ENCODE results near the gene SLC35D3. TPM values are rescaled to one million over a fixed set of nuclear protein-coding genes. Genes with fewer than 3 reads are reported as not detected.
"Not testable (repeated sequence)": the region's sequence is repeated elsewhere in the genome, so short reads cannot be mapped to it uniquely, and the experiment has no call there.

Gene SLC35D3
- polyA plus RNA-seq (2012; ENCODE audit: insufficient read depth, insufficient read length) = not detected

- DNase-seq (ENCODE audit: low read depth, low spot score) = no peak
- H3K4me3 ChIP-seq (ENCODE audit: low read length) = no peak within 1 kb of the TSS
These were observed at the start of gene SLC35D3 for GRCh38 chr6:136921936-136922684. SLC35D3 (plus strand) TSS chr6:136922301; CDS start chr6:136922429, 128 bp downstream.

- H3K4me3 ChIP-seq (ENCODE audit: low read length) = no peak overlapping the region
- no peak for DNase-seq (ENCODE audit: low read depth, low spot score)
These were observed 48.4 kb upstream of the SLC35D3 start for GRCh38 chr6:136873748-136874147.

- not testable (repeated sequence) for DNase-seq (ENCODE audit: low read depth, low spot score); H3K4me3 ChIP-seq (ENCODE audit: low read length)
These were observed 45.6 kb upstream of the SLC35D3 start for GRCh38 chr6:136876469-136876868.

GRCh38 chr6:136880748-136881460 lies 41.2 kb upstream of the SLC35D3 start:
- DNase-seq (ENCODE audit: low read depth, low spot score) = no peak
- no peak overlapping the region for H3K4me3 ChIP-seq (ENCODE audit: low read length)

- DNase-seq (ENCODE audit: low read depth, low spot score) = no peak
- no peak overlapping the region for H3K4me3 ChIP-seq (ENCODE audit: low read length)
These were observed 36.0 kb upstream of the SLC35D3 start for GRCh38 chr6:136886091-136886490.

- DNase-seq (ENCODE audit: low read depth, low spot score) = no peak
These were observed 34.1 kb upstream of the SLC35D3 start for GRCh38 chr6:136887953-136888352.

GRCh38 chr6:136889271-136890193 lies 32.6 kb upstream of the SLC35D3 start:
- H3K4me3 ChIP-seq (ENCODE audit: low read length) = no peak overlapping the region
- no peak for DNase-seq (ENCODE audit: low read depth, low spot score)

More at GRCh38 chr6:136887953-136888352, 34.1 kb upstream of the SLC35D3 start:
- H3K4me3 ChIP-seq (ENCODE audit: low read length) = no peak overlapping the region

- no peak for DNase-seq (ENCODE audit: low read depth, low spot score)
- no peak overlapping the region for H3K4me3 ChIP-seq (ENCODE audit: low read length)
These were observed 31.8 kb upstream of the SLC35D3 start for GRCh38 chr6:136890194-136890839.

- no peak for DNase-seq (ENCODE audit: low read depth, low spot score)
- H3K4me3 ChIP-seq (ENCODE audit: low read length) = no peak overlapping the region
These were observed 31.1 kb upstream of the SLC35D3 start for GRCh38 chr6:136890986-136891385.

- no peak for DNase-seq (ENCODE audit: low read depth, low spot score)
These were observed 28.9 kb upstream of the SLC35D3 start for GRCh38 chr6:136893187-136893586.

GRCh38 chr6:136895901-136896300 lies 26.2 kb upstream of the SLC35D3 start:
- no peak overlapping the region for H3K4me3 ChIP-seq (ENCODE audit: low read length)
- no peak for DNase-seq (ENCODE audit: low read depth, low spot score)

More at GRCh38 chr6:136893187-136893586, 28.9 kb upstream of the SLC35D3 start:
- H3K4me3 ChIP-seq (ENCODE audit: low read length) = no peak overlapping the region

- no peak overlapping the region for H3K4me3 ChIP-seq (ENCODE audit: low read length)
These were observed 25.0 kb upstream of the SLC35D3 start for GRCh38 chr6:136897071-136897470.

GRCh38 chr6:136901212-136901784 lies 20.8 kb upstream of the SLC35D3 start:
- DNase-seq (ENCODE audit: low read depth, low spot score) = no peak
- no peak overlapping the region for H3K4me3 ChIP-seq (ENCODE audit: low read length)

More at GRCh38 chr6:136897071-136897470, 25.0 kb upstream of the SLC35D3 start:
- DNase-seq (ENCODE audit: low read depth, low spot score) = no peak

GRCh38 chr6:136904477-136904876 lies 17.6 kb upstream of the SLC35D3 start:
- DNase-seq (ENCODE audit: low read depth, low spot score); H3K4me3 ChIP-seq (ENCODE audit: low read length): not testable (repeated sequence)

- no peak overlapping the region for H3K4me3 ChIP-seq (ENCODE audit: low read length)
- DNase-seq (ENCODE audit: low read depth, low spot score) = peak; percentile 18
These were observed 7.2 kb upstream of the SLC35D3 start for GRCh38 chr6:136914947-136915346.

GRCh38 chr6:136918706-136919105 lies 3.4 kb upstream of the SLC35D3 start:
- no peak overlapping the region for H3K4me3 ChIP-seq (ENCODE audit: low read length)
- no peak for DNase-seq (ENCODE audit: low read depth, low spot score)

GRCh38 chr6:136920216-136920615 lies 1.9 kb upstream of the SLC35D3 start:
- DNase-seq (ENCODE audit: low read depth, low spot score) = peak; percentile 10
- no peak overlapping the region for H3K4me3 ChIP-seq (ENCODE audit: low read length)

- no peak overlapping the region for H3K4me3 ChIP-seq (ENCODE audit: low read length)
- DNase-seq (ENCODE audit: low read depth, low spot score) = no peak
These were observed 1.3 kb upstream of the SLC35D3 start for GRCh38 chr6:136920671-136921380.
